SK-N-MC (cell line): Measurements from ENCODE around the gene GMDS.

Experiments
- EZH2 ChIP-seq: fragments of 200-600 bp; sonication (generic); IDR thresholded peaks from one replicate; pipeline ENCODE4 v1.6.1; 2017; ENCODE audit warnings: antibody characterized with exemption
- POLR2AphosphoS5 ChIP-seq: IDR thresholded peaks from 2 replicates; pipeline ENCODE4 v1.6.1; 2012; ENCODE audit warnings: mild to moderate bottlenecking, low read depth, low read length, borderline replicate concordance

GRCh38 chr6:2185466-2185865 lies 59.9 kb downstream of the GMDS start:
- TF ChIP-seq POLR2AphosphoS5 = no peak
- no peak for TF ChIP-seq EZH2
